GM18517 (cell line): ENCODE results near the gene CELF6.
"Not testable (repeated sequence)": the region's sequence is repeated elsewhere in the genome, so short reads cannot be mapped to it uniquely, and the experiment has no call there.

Source experiments
- ATAC-seq: cut with Tn5 transposase; IDR thresholded peaks from one replicate; pipeline ENCODE4 v1.9.1; 2021; ENCODE audit warnings: mild to moderate bottlenecking, moderate library complexity; ENCODE audit not compliant: unreplicated experiment

Gene CELF6

GRCh38 chr15:72318408-72318942 is 1.5 kb downstream of the CELF6 start:
- no peak for ATAC-seq

DNA sequence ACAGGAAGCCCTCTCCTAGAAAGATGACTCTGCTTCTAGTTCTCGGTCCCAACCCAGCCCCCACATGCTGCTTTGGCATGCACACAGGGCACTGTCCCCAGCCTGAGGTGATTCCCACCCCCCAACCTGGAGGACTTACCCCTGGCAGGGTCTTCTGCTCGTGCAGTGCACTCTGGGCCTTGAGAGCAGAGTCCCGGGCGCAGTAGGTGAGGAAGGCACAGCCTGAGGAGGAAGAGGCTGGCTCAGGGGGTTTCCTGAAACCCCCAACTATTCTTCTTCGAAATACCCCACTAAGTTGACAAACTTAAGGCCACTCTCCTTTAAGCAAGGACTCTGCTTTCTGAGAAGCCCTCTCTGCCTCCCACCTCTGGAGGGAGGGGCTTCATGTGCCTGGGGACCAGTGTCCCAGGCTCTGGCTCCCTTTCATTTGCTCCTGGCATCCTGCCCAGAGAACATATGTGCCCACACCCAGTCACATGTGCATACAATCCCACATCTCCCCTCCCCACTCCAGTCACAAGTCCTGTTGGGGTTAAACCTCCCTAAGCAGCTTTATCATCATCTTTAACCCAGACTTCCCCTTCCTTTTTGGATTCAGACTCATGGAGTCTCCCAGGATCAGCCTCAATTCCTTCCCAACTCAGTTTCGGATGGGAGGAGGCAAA is 4.1 kb downstream of the CELF6 start:
- ATAC-seq = no peak

- no peak for ATAC-seq
These were observed 6.1 kb downstream of the CELF6 start for GRCh38 chr15:72313881-72314280.

- no peak for ATAC-seq
These were observed 6.5 kb downstream of the CELF6 start for GRCh38 chr15:72313448-72313840.

GRCh38 chr15:72312605-72313447 is 7.1 kb downstream of the CELF6 start:
- peak; percentile 64 for ATAC-seq

DNA sequence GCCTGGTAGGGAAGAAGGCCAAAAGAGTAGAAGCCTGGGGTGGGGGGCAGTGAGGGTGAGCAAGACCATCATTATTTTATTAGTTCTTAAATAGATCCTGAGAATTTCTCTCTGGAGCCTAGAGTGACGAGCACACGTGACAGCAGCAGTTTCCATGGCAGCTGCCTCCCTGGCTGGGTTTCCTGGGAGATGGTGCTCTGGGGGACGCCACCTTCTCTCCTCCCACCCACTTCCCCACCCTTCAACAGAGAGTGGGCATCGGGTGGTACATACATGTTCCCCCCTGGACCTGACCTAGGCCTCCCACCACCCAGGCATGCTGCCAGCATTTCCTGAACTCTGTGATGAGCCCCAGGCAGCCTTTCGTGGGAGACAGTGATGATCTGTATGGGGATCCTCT is 12.9 kb downstream of the CELF6 start:
- ATAC-seq = no peak

GRCh38 chr15:72306211-72306785 is 13.7 kb downstream of the CELF6 start:
- no peak for ATAC-seq

DNA sequence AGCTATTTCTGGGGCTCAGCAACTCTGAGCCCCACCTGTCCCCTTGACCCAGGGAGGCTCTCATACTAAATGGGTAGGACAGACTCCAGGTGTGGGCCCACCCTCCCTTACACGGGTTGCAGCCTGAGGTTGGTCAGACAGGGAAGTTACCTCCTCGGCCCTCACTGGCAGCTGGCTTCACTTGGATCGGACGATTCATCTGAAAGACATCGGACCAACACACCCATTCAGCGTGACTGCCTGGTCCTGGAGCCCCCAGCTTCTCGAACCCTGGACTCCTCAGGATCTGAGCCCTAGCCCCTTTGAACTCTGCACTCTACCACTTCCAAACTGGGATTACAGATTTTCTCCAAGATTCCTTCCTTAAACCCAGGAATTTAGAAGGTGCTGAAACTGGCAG is 15.4 kb downstream of the CELF6 start:
- ATAC-seq = no peak

- ATAC-seq = no peak
These were observed 17.0 kb downstream of the CELF6 start for GRCh38 chr15:72302955-72303354.

DNA sequence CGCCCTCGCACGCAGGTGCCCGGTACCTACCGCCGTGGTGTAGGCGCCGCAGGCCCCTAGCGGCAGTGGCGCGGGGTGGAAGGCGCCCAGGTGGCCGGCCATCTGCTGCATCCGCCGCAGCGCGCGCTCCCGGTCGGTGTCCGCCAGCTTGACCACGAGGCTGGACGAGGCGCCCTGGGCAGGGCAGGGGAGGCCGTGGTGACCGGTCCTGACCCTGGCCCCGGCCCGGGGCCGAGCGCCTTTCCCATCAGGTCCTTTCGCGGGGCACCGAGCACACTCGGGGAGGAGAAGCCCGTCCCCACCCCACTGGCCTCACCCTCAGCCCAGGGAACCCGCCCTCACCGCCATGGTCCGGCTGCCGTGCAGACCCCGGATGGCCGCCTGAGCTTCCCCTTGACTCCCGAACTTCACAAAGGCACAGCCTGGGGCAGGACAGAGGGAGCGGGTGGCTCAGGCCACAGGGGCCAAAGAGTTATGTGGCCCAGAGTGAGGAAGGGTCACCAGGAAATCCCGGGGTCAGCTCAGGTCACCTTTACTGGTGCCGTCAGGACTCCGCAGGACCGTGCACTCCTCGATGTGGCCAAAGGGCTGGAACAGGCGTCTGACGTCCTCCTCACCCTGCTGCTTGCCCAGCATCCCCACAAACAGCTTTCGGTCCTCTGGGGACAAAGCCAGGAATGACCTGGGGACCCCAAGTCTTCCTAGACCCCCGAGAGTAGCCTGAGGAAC is 30.2 kb downstream of the CELF6 start:
- ATAC-seq = no peak

- no peak for ATAC-seq
These were observed 31.0 kb downstream of the CELF6 start for GRCh38 chr15:72288796-72289596.

- no peak for ATAC-seq
These were observed 33.9 kb downstream of the CELF6 start for GRCh38 chr15:72285927-72286516.

DNA sequence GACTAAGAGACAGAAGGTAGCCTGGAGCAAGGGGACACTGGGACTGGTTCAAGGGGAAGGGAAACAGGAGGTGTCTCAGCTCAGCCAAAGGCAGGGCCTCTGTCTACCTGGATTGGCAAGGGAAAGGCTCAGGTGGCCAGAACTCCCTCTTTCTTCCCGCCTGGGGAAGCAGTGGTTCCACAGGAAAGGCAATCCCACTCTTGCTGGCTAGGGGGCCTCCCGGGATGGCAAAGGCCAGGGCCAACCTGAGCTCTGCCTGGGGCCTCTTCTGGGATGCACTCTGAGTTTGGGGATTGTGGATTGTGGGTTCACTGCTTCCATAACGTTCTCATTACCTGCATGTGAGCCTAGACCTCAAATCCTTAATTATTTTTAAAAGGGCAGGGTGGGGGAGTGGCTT is 34.6 kb downstream of the CELF6 start:
- ATAC-seq = no peak

GRCh38 chr15:72284781-72285180 is 35.2 kb downstream of the CELF6 start:
- ATAC-seq = no peak

- ATAC-seq = no peak
These were observed 38.2 kb downstream of the CELF6 start for GRCh38 chr15:72281713-72282112.

- ATAC-seq = no peak
These were observed 39.2 kb downstream of the CELF6 start for GRCh38 chr15:72280751-72281150.

- ATAC-seq = no peak
These were observed 41.2 kb downstream of the CELF6 start for GRCh38 chr15:72278737-72279136.

- ATAC-seq = no peak
These were observed 43.6 kb downstream of the CELF6 start for GRCh38 chr15:72276326-72276700.

DNA sequence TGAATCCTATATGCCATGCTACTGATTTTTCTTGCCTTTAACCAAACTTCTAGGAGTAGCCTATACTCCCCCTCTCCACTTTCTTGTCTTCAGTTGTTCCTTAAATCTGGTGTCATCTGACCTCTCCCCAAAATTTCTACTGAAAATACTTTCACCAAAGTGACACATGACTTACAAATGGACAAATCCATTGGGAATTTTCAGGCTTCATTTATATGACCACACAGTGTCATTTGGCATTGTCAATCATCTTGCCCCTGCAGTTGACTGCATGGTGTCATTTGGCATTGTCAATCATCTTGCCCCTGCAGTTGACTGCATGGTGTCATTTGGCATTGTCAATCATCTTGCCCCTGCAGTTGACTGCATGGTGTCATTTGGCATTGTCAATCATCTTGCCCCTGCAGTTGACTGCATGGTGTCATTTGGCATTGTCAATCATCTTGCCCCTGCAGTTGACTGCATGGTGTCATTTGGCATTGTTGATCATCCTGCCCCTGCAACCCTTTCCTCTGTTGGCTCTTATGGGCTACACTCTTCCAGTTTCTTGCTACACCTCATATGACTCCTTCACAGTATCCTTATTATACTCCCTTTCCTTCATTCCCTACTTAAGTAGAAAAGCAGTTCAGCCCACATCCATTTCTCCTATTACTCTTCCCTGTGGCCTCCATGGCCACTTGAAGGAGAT is 44.2 kb downstream of the CELF6 start:
- not testable (repeated sequence) for ATAC-seq
